ENCODE measurements around the gene PSMA5. TPM values are rescaled to one million over a fixed set of nuclear protein-coding genes. Genes with fewer than 3 reads are reported as not detected.

PSMA5 gene
- total and polyA plus RNA-seq, 2 of the 13 experiments (the other 11 are each of a cell fraction or from before 2014, with no cell fraction given), result 140 to 169 TPM

- no peak for TF ChIP-seq RNF219 (CRISPR knock-in tag; IDR thresholded peaks at IDR 0.05)
- TF ChIP-seq ZBTB7B (CRISPR knock-in tag; IDR thresholded peaks at IDR 0.05), result 0 out of 2 replicates have a peak, but pooled peaks have one; percentile 22
- TF ChIP-seq HNF4G (IDR thresholded peaks at IDR 0.05; ENCODE audit: borderline replicate concordance, low read depth, low read length), result no peak
- TF ChIP-seq HNF4G (CRISPR knock-in tag; IDR thresholded peaks at IDR 0.05; ENCODE audit: borderline replicate concordance, low read depth), result peak; percentile 17; the same call in 1 of the 2 replicates
- peak; percentile 71; the same call in 1 of the 2 replicates for TF ChIP-seq RARA (CRISPR knock-in tag; IDR thresholded peaks at IDR 0.05)
- 0 out of 2 replicates have a peak, but pooled peaks have one; percentile 17 for TF ChIP-seq HMG20A (CRISPR knock-in tag; IDR thresholded peaks at IDR 0.05; ENCODE audit: borderline replicate concordance)
- TF ChIP-seq ZNF773 (CRISPR knock-in tag; IDR thresholded peaks at IDR 0.05; ENCODE audit: borderline replicate concordance), result 0 out of 2 replicates have a peak, but pooled peaks have one; percentile 46
- 0 out of 2 replicates have a peak, but pooled peaks have one; percentile 40 for TF ChIP-seq ZNF251 (CRISPR knock-in tag; IDR thresholded peaks at IDR 0.05)
- TF ChIP-seq SRSF9 (IDR thresholded peaks at IDR 0.05; ENCODE audit: borderline replicate concordance, insufficient read depth, low read depth, low read length, poor library complexity, severe bottlenecking), result no peak
- TF ChIP-seq ZNF33B (CRISPR knock-in tag; IDR thresholded peaks at IDR 0.05), result no peak
- no peak for TF ChIP-seq ZNF589 (CRISPR knock-in tag; conservative IDR thresholded peaks at IDR 0.05)
- TF ChIP-seq CAMTA2 (CRISPR knock-in tag; IDR thresholded peaks at IDR 0.05; ENCODE audit: borderline replicate concordance), result no peak
- no peak for TF ChIP-seq ZNF432 (CRISPR knock-in tag; IDR thresholded peaks at IDR 0.05; ENCODE audit: borderline replicate concordance)
- TF ChIP-seq KMT2B (CRISPR knock-in tag; IDR thresholded peaks at IDR 0.05), result no peak
- TF ChIP-seq HDAC1 (CRISPR knock-in tag; IDR thresholded peaks at IDR 0.05), result no peak
- 0 out of 2 replicates have a peak, but pooled peaks have one; percentile 48 for TF ChIP-seq KLF12 (CRISPR knock-in tag; IDR thresholded peaks at IDR 0.05; ENCODE audit: borderline replicate concordance)
- 0 out of 2 replicates have a peak, but pooled peaks have one; percentile 6 for TF ChIP-seq ZNF329 (CRISPR knock-in tag; IDR thresholded peaks at IDR 0.05; ENCODE audit: low read depth)
- no peak for TF ChIP-seq TGIF2 (CRISPR knock-in tag; IDR thresholded peaks at IDR 0.05)
- TF ChIP-seq ZNF44 (CRISPR knock-in tag; IDR thresholded peaks at IDR 0.05), result no peak
- 0 out of 2 replicates have a peak, but pooled peaks have one; percentile 19 for TF ChIP-seq ZNF567 (CRISPR knock-in tag; IDR thresholded peaks at IDR 0.05; ENCODE audit: borderline replicate concordance)
- peak; percentile 40; the same call in 1 of the 2 replicates for TF ChIP-seq FOXP4 (CRISPR knock-in tag; IDR thresholded peaks at IDR 0.05)
- no peak for TF ChIP-seq ZSCAN20 (CRISPR knock-in tag; IDR thresholded peaks at IDR 0.05; ENCODE audit: borderline replicate concordance)
- TF ChIP-seq CTCF (CRISPR knock-in tag; IDR thresholded peaks at IDR 0.05), result peak; percentile 10; the same call in 1 of the 2 replicates
These were observed 612 bp downstream of the PSMA5 start (continued) for GRCh38 chr1:109425391-109426280.
